Measurements from ENCODE around the gene STRBP. TPM values are rescaled to one million over a fixed set of nuclear protein-coding genes. Genes with fewer than 3 reads are reported as not detected.

STRBP gene
- total and polyA plus RNA-seq, 9 of the 15 experiments (the other 6 are each of a cell fraction or from before 2014, with no cell fraction given): 27.7 to 84.0 (median 70.2) TPM

DNA sequence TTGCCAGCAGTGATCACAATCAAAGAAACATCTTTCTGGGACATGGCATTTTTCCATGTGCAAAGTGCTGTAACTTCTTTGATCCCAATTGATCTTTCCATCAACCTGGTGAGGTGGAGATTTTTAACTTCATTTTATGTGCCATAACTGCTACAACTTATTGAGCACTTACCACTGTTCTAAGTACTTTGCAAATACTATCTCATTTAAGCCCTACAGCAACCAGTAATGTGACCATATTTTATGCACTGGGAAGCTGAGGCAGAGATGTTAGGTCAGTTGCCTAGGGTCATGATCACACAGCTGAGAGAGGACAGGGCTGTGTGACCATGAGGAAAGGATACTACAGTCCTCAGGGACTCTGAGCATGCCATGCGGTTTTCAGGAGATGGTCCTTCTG is 17.9 kb upstream of the STRBP start:
- no peak overlapping the region for H3K4me3 ChIP-seq
- BruUV-seq (replicated peaks): no TSS peak
- WGBS (ENCODE audit: insufficient coverage, low coverage, missing lambda C conversion rate): 50% methylated on average over 1 of the region's 1 CpG
- H2AFZ ChIP-seq (ENCODE audit: low read depth, low read length): no peak overlapping the region
- no peaks in the 10 kb centered on the region for H3K27me3 ChIP-seq (ENCODE audit: control insufficient read depth in 2 of 2, insufficient read depth in 2 of 2, low read length in 2 of 2)
- no peak for FAIRE-seq
- POLR2A ChIA-PET: interaction anchor here (1.0 to 1.7 kb wide), 2 partner anchors 11 to 13 kb away, joined by 3 to 6 read pairs; no protein-coding TSS in a partner anchor
- no peak overlapping the region for H3K9ac ChIP-seq (ENCODE audit: insufficient read depth in 1 of 2, low read depth in 2 of 2, low read length in 2 of 2)
- no peak overlapping the region for H3K4me2 ChIP-seq (ENCODE audit: insufficient read depth, low read length)
- ATAC-seq: no peak
- intact Hi-C loops (cut with micrococcal nuclease) (no loop called here), in situ Hi-C loops (cut with MboI) (no loop called here)
- CTCF ChIA-PET (ENCODE audit: low intra/inter-chr PET ratio): no interaction called here
- H3K9me1 ChIP-seq (ENCODE audit: control insufficient read depth, insufficient read depth, low read length): no peaks in the 10 kb centered on the region
- H3K36me3 ChIP-seq (ENCODE audit: control insufficient read depth, insufficient read depth, low read length): no peaks in the 10 kb centered on the region
- TF ChIP-seq PTTG1 (tag; IDR thresholded peaks at IDR 0.05; ENCODE audit: low read depth) (no peak), ZNF766 (CRISPR knock-in tag; conservative IDR thresholded peaks at IDR 0.05) (no peak), SRSF3 (IDR thresholded peaks at IDR 0.05; ENCODE audit: insufficient read depth, low read length) (no peak), KAT2B (IDR thresholded peaks at IDR 0.05; ENCODE audit: low read depth, low read length) (no peak), GTF2E2 (tag; IDR thresholded peaks at IDR 0.05) (no peak), ESRRB (CRISPR knock-in tag; IDR thresholded peaks at IDR 0.05; ENCODE audit: borderline replicate concordance) (no peak), ZNF253 (CRISPR knock-in tag; conservative IDR thresholded peaks at IDR 0.05) (no peak), HDGF (IDR thresholded peaks at IDR 0.05) (no peak), ZNF175 (CRISPR knock-in tag; IDR thresholded peaks at IDR 0.05; ENCODE audit: low read depth) (no peak)
- TF ChIP-seq, protein P1, sequence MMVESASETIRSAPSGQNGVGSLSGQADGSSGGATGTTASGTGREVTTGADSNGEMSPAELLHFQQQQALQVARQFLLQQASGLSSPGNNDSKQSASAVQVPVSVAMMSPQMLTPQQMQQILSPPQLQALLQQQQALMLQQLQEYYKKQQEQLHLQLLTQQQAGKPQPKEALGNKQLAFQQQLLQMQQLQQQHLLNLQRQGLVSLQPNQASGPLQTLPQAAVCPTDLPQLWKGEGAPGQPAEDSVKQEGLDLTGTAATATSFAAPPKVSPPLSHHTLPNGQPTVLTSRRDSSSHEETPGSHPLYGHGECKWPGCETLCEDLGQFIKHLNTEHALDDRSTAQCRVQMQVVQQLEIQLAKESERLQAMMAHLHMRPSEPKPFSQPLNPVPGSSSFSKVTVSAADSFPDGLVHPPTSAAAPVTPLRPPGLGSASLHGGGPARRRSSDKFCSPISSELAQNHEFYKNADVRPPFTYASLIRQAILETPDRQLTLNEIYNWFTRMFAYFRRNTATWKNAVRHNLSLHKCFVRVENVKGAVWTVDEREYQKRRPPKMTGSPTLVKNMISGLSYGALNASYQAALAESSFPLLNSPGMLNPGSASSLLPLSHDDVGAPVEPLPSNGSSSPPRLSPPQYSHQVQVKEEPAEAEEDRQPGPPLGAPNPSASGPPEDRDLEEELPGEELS (CRISPR knock-in tag; IDR thresholded peaks at IDR 0.05; ENCODE audit: borderline replicate concordance): no peak
- TF ChIP-seq, protein P2, sequence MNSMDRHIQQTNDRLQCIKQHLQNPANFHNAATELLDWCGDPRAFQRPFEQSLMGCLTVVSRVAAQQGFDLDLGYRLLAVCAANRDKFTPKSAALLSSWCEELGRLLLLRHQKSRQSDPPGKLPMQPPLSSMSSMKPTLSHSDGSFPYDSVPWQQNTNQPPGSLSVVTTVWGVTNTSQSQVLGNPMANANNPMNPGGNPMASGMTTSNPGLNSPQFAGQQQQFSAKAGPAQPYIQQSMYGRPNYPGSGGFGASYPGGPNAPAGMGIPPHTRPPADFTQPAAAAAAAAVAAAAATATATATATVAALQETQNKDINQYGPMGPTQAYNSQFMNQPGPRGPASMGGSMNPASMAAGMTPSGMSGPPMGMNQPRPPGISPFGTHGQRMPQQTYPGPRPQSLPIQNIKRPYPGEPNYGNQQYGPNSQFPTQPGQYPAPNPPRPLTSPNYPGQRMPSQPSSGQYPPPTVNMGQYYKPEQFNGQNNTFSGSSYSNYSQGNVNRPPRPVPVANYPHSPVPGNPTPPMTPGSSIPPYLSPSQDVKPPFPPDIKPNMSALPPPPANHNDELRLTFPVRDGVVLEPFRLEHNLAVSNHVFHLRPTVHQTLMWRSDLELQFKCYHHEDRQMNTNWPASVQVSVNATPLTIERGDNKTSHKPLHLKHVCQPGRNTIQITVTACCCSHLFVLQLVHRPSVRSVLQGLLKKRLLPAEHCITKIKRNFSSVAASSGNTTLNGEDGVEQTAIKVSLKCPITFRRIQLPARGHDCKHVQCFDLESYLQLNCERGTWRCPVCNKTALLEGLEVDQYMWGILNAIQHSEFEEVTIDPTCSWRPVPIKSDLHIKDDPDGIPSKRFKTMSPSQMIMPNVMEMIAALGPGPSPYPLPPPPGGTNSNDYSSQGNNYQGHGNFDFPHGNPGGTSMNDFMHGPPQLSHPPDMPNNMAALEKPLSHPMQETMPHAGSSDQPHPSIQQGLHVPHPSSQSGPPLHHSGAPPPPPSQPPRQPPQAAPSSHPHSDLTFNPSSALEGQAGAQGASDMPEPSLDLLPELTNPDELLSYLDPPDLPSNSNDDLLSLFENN (IDR thresholded peaks at IDR 0.05; ENCODE audit: low read depth in 2 of 2, low read length in 2 of 2): no peak
- no peaks in the 10 kb centered on the region for H3K79me2 ChIP-seq (ENCODE audit: control insufficient read depth, insufficient read depth, low read length)
- no peak for DNase-seq (ENCODE audit: extremely low read depth in 1 of 4, low spot score in 3 of 4)
- H4K20me1 ChIP-seq (replicated peaks; ENCODE audit: control insufficient read depth, insufficient read depth, low read length): no peaks in the 10 kb centered on the region
- peaks cover 7 to 19% of the 10 kb centered on the region in 2 experiments for H3K4me1 ChIP-seq (replicated peaks in 1 of 2; ENCODE audit: control insufficient read depth in 2 of 2, insufficient read depth in 2 of 2, low read length in 2 of 2)
- no peaks in the 10 kb centered on the region for H3K9me3 ChIP-seq (replicated peaks; ENCODE audit: control insufficient read depth, insufficient read depth, low read depth, low read length)
- H3K27ac ChIP-seq (ENCODE audit: extremely low read depth, low read depth, low read length): no peak overlapping the region

Data from K562 (cell line).